Measurements from ENCODE around the gene ITGB2. TPM values are rescaled to one million over a fixed set of nuclear protein-coding genes. Genes with fewer than 3 reads are reported as not detected.

The ITGB2 gene
- total RNA-seq, 4 donors from 2014 or later, result 55.8 to 1,044 (median 162) TPM

DNA sequence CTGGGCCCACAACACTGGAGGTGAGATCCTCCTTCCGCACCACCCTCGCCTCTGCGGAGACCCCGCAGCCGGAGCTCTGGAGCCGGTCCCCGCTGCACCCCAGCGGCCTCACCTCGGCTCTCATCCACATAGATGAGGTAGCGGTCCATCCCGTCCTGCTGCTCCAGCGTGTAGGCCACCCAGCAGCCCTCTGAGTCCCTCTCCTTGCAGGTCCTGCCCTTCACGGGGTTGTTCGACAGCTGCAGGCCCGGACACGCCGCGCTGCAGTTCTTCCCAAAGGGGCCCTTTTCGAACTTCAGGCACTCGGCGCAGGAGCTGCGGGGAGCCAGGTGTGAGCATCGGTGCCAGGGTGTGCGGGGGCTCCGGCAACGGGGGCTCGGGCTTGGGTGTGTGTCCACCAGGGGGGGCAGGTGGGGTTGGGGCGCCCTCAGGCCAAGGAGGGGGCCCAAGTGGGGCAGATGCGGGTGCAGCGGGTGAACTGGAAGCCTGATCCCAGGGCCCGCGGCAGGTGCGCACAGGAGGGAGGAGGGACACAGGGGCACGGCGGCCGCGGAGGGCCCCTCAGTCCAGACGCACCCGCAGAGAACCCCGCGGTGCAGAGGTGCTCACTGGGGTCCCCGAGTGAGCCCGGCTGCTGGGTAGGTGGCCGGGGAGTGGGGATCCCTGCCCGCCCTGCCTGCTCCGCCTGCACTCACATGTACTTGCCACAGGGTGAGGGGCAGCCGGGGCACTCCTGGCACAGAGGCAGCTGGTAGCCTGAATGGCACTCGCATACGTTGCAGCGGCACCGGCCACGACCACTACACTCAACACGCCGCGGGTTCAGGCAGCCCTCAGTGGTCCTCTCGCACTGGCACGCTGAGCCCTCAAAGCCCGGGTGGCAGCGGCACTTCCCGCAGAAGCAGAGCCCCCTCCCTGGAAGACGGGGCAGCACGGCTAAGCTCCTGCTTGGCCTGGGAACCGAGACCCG is 31.8 kb downstream of the ITGB2 start:
- TF ChIP-seq, protein P1, sequence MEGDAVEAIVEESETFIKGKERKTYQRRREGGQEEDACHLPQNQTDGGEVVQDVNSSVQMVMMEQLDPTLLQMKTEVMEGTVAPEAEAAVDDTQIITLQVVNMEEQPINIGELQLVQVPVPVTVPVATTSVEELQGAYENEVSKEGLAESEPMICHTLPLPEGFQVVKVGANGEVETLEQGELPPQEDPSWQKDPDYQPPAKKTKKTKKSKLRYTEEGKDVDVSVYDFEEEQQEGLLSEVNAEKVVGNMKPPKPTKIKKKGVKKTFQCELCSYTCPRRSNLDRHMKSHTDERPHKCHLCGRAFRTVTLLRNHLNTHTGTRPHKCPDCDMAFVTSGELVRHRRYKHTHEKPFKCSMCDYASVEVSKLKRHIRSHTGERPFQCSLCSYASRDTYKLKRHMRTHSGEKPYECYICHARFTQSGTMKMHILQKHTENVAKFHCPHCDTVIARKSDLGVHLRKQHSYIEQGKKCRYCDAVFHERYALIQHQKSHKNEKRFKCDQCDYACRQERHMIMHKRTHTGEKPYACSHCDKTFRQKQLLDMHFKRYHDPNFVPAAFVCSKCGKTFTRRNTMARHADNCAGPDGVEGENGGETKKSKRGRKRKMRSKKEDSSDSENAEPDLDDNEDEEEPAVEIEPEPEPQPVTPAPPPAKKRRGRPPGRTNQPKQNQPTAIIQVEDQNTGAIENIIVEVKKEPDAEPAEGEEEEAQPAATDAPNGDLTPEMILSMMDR (IDR thresholded peaks at IDR 0.05; ENCODE audit: low read depth), result no peak

GRCh38 chr21:44887807-44888580 is 32.7 kb downstream of the ITGB2 start:
- TF ChIP-seq, protein P1 (IDR thresholded peaks at IDR 0.05; ENCODE audit: low read depth), result no peak

DNA sequence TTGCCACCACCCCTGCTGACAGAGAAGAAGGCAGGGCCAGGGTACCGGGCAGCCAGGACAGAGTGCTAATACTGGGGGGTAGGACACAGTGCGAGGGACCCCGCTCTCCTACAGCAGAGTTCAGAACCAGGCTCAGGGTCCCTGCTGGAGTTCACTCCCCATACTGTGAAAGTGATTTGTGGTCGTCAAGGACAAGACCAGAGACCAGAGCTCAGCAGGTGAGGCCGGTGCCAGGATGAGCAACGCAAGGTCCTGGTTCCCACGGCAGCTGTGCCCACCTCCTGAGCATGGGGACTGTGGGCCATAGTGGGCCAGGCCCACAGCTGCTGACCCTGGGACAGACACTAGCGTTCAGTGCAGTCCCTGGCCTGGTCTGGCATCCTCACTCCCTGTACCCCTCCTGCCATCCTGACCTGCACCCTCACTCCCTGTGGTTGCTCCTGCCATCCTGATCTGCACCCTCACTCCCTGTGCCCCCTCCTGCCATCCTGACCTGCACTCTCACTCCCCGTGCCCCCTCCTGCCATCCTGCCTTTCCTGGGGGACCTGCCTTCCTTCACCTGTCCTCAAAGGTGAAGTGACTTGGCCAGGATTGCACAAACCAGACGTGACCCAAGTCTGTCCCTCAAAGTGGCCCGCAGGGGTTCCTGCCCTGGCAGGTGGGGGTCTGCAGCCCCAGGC is 33.4 kb downstream of the ITGB2 start:
- TF ChIP-seq, protein P1 (IDR thresholded peaks at IDR 0.05; ENCODE audit: low read depth), result no peak

DNA sequence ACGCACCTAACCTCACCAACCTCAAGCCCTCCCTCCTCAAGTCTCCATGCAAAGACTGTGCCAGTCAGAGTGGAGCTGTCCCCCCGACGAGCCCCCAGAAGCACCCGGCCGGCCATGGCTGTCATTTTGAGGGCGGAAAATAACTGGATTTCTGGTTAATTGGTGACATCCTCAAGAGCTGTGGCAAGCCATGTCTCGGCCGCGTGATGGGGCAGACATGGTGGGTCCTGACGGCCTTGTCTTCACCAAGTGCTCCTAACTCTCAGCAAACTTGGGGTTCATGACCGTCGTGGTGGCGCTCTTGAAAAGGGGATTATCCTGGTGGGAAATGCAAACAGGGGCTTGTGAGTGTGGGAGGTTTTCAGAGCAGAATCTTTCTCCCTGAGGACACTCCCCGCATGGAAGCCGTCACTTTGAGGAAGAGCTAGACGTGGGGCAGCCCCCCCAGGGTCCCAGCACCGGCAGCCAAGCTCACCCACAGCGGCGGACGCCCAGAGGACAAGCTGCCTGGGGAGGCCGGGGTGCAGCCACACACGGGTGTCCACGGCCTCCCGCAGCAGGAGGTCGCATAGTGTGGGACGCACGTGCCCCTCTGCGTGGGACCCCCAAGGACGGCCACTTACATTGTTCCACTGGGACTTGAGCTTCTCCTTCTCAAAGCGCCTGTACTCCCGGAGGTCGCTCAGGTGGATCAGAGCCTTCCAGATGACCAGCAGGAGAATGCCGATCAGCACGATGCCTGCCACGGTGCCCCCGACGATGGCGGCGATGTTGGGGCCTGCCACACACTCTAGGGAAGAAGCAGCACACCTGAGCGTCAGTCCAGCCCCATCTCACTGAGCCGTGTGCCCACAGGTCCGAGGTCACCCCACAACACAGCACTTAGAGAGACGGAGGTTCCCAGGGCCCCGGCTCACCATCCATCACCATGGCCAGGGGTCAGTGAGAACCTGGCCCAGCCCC is 34.3 kb downstream of the ITGB2 start:
- TF ChIP-seq, protein P1 (IDR thresholded peaks at IDR 0.05; ENCODE audit: low read depth), result no peak

DNA sequence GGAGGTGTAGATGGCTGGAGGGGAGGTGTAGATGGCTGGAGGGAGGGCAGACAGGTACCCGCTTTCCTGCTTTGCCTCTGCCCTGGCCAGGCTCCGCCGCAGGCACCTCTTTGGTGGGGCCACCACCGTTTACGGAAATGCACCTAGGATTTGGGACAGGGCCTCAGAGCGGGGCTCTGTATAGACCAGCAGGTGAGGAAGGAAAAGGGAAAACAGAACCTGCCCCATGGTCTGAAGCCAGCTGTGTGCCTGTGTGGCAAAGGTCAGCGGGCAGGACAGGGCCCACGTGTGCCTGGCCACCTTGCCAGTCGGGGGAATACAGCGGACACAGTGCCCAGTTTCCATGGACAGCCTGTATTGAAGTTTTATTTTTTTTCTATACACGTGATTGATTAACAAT is 35.1 kb downstream of the ITGB2 start:
- TF ChIP-seq, protein P1 (IDR thresholded peaks at IDR 0.05; ENCODE audit: low read depth), result no peak

GRCh38 chr21:44884097-44884496 is 36.6 kb downstream of the ITGB2 start:
- TF ChIP-seq, protein P1 (IDR thresholded peaks at IDR 0.05; ENCODE audit: low read depth), result no peak
